Stomach (tissue), 9 donors: ENCODE measurements around the gene ATP2C1. TPM values are rescaled to one million over a fixed set of nuclear protein-coding genes. Genes with fewer than 3 reads are reported as not detected.

Source experiments
- DNase-seq, 2 donors: peaks; one replicate each; pipeline versions ENCODE4 v3.0.0 to v3.0.0-alpha.2; 2013 to 2019
- H3K27ac ChIP-seq, 5 donors: fragments of 200-600 bp in 4 of 5; sonication (generic) in 4 of 5; one replicate each; pipeline ENCODE4 v1.5.1; 2013 to 2019; ENCODE audit warnings: mild to moderate bottlenecking in 1 of 5, moderate library complexity in 1 of 5
- H3K27me3 ChIP-seq, 3 donors: fragments of 200-600 bp; sonication (generic); one replicate each; pipeline ENCODE4 v1.5.1; 2017 to 2019; ENCODE audit warnings: mixed run types in 1 of 3
- H3K36me3 ChIP-seq, 4 donors: fragments of 200-600 bp; sonication (generic); 1 replicate in 3 of 4; 2 replicates in 1 of 4; pipeline ENCODE4 v1.5.1; 2016 to 2019
- H3K4me1 ChIP-seq, 4 donors: fragments of 200-600 bp; sonication (generic); one replicate each; pipeline ENCODE4 v1.5.1; 2016 to 2019
- H3K4me3 ChIP-seq, 4 donors: fragments of 200-600 bp; sonication (generic) in 3 of 4; one replicate each; pipeline ENCODE4 v1.5.1; 2016 to 2019; ENCODE audit warnings: mild to moderate bottlenecking in 1 of 4
- H3K9me3 ChIP-seq, 4 donors: fragments of 200-600 bp; sonication (generic); one replicate each; pipeline ENCODE4 v1.5.1; 2016 to 2019
- CTCF ChIP-seq, 7 experiments: fragments of 450-650 bp in 4 of 7; fragments of 200-600 bp in 3 of 7; sonication (generic) in 3 of 7; IDR thresholded peaks; one replicate each; pipeline ENCODE4 v1.5.1; 2016 to 2019; ENCODE audit warnings: antibody characterized with exemption in 7 of 7, control low read depth in 2 of 7, mild to moderate bottlenecking in 1 of 7
- EP300 ChIP-seq: sonication (generic); formaldehyde crosslinking; IDR thresholded peaks from one replicate; pipeline ENCODE4 v1.6.1; 2017; ENCODE audit warnings: antibody characterized with exemption
- POLR2A ChIP-seq, 4 donors: fragments of 450-650 bp; IDR thresholded peaks; one replicate each; pipeline ENCODE4 v1.6.1; 2016; ENCODE audit warnings: antibody characterized with exemption in 4 of 4, control low read depth in 2 of 4, mild to moderate bottlenecking in 1 of 4, moderate library complexity in 1 of 4
- POLR2AphosphoS5 ChIP-seq, 3 donors: sonication (generic); formaldehyde crosslinking; IDR thresholded peaks; one replicate each; pipeline ENCODE4 v1.6.1; 2016; ENCODE audit warnings: antibody characterized with exemption in 3 of 3
- whole genome bisulfite sequencing, 5 donors: extraction: QIAGEN DNeasy Blood & Tissue Kit in 3 of 5; methylation state at CpG; one replicate each; pipeline versions ENCODE4 v1.1.5 to v1.1.7; 2013 to 2018; 5-methylcytosine and 5-hydroxymethylcytosine counted together
- intact Hi-C: fragments of 100-400 bp; cut with DNase I; formaldehyde crosslinking; loops from one replicate; pipeline ENCODE4 v1.15.1; 2023; ENCODE audit warnings: low total_unique reads
- polyA plus RNA-seq, 3 donors: library from polyadenylated mRNA; stranded (reverse); fragments of 200-250 nt; gene quantifications; one replicate each; pipeline ENCODE4 v1.2.3, GENCODE V29; 2013
- total RNA-seq, 5 donors: library from RNA; depleted of rRNA; stranded (reverse); fragments of >200 nt; gene quantifications; one replicate each; pipeline versions ENCODE4 v1.1.0 to v1.2.3, GENCODE V29; 2014 to 2016
- donor health status: healthy with polysubstance abuse.
- donor health status: Bipolar disorder and iron deficiency.
- donor health status: healthy.

Gene ATP2C1
- total and polyA plus RNA-seq, 8 donors, result 10.5 to 114 (median 33.0) TPM

DNA sequence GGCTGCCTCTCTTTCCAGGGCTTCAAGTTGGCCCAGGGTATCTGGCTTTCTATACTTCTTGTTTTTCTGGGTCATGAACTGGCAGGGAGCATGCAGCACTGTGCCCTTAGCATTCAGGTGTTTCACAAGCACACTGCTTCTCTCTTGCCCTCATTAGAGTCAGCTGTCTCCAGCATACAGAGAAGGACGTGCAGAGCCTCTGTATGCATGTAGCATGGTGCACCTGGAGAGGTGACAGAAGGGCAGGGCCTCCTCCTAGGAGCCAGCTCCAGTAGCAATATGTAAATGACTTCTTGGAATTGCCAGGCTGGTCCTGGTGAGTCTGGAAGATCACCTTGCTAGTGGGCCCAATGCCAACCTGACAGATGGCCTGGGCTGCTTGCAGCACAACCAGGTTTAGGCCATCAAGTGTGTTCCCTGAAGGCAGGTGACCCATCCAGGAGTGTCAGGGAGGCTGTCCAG is 44.8 kb upstream of the ATP2C1 start:
- 17 to 60% (median 31%) methylated on average over 1 of the region's 1 CpG for WGBS, 5 donors
- peak overlapping the region; percentile 63 to 81 (median 71) for H3K27ac ChIP-seq

GRCh38 chr3:130850044-130850797 is 43.7 kb upstream of the ATP2C1 start:
- intact Hi-C loops, result no loop called here
- DNase-seq, result peak in 1 of 2 donors; percentile 60
- WGBS, 5 donors, result 7 to 21% (median 8%) methylated on average over 8 of the region's 8 CpGs
- TF ChIP-seq CTCF (IDR thresholded peaks at IDR 0.05) (no peak), EP300 (no peak), POLR2A (IDR thresholded peaks at IDR 0.05) (no peak), POLR2AphosphoS5 (IDR thresholded peaks at IDR 0.05) (no peak)
- Histone ChIP-seq H3K36me3 (no peaks in the 10 kb centered on the region), H3K4me1 (peaks cover 13 to 46% (median 30%) of the 10 kb centered on the region in 4 donors), H3K4me3 (peak overlapping the region in 2 of 4 donors; percentile 2 to 6), H3K27ac (peak overlapping the region; percentile 34 to 81 (median 71)), H3K9me3 (no peaks in the 10 kb centered on the region), H3K27me3 (no peaks in the 10 kb centered on the region)

More for the DNA sequence above, 44.8 kb upstream of the ATP2C1 start:
- intact Hi-C loops, result no loop called here
- TF ChIP-seq CTCF (IDR thresholded peaks at IDR 0.05), result no peak
- peak in 1 of 3 donors; percentile 65 for TF ChIP-seq POLR2AphosphoS5 (IDR thresholded peaks at IDR 0.05)
- no peak for TF ChIP-seq POLR2A (IDR thresholded peaks at IDR 0.05)
- Histone ChIP-seq H3K9me3 (no peaks in the 10 kb centered on the region), H3K4me3 (no peak overlapping the region), H3K4me1 (peaks cover 13 to 46% (median 30%) of the 10 kb centered on the region in 4 donors), H3K36me3 (no peaks in the 10 kb centered on the region), H3K27me3 (no peaks in the 10 kb centered on the region)
- peak; percentile 71 to 91 for DNase-seq

DNA sequence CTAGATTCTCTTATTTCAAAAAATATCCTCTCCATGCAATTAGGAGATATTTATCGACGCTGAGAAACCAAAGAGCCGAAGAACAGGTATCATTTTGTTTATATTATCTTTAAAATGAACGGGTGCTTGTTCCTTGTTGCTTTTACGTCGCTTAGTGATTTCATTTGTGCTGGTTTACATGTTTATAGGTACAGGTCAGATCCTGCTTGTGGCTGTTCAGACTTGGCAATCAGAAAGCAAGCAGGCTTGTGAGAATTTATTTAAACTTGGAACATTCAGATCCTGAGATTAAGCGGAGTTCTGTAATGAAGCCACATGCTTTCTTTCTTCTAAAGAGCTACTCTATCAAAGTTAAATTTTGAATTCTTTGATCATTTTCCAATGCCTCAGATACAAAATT is 43.0 kb upstream of the ATP2C1 start:
- Histone ChIP-seq H3K36me3 (no peaks in the 10 kb centered on the region), H3K4me1 (peaks cover 13 to 46% (median 30%) of the 10 kb centered on the region in 4 donors), H3K9me3 (no peaks in the 10 kb centered on the region), H3K4me3 (peak overlapping the region in 2 of 4 donors; percentile 2 to 6), H3K27ac (peak overlapping the region in 4 of 5 donors; percentile 63 to 81 (median 75)), H3K27me3 (no peaks in the 10 kb centered on the region)
- intact Hi-C loops, result no loop called here
- DNase-seq, result peak in 1 of 2 donors; percentile 17
- TF ChIP-seq POLR2A (IDR thresholded peaks at IDR 0.05) (no peak), POLR2AphosphoS5 (IDR thresholded peaks at IDR 0.05) (peak in 1 of 3 donors; percentile 12), CTCF (IDR thresholded peaks at IDR 0.05) (no peak), EP300 (no peak)
- WGBS, 5 donors, result 7 to 22% (median 11%) methylated on average over 7 of the region's 7 CpGs

DNA sequence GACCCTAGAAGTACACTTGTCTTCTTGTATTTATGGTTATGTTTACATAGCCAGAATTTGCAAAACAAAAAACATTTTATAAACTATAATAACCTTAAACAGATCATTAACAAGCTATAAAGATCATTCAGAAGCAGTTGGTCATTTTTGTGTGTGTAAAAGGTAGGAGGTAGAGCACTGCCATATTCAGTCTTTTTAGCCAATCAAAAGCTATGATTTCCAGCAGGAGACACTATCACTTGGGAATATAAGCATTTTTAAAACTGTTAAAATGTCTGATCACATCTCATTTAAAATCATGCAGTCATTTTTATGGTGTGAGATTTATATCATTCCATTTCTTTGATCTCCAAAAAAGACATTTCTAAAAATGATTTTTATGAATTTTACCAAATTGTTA is 42.6 kb upstream of the ATP2C1 start:
- DNase-seq, result no peak
- Histone ChIP-seq H3K27me3 (no peaks in the 10 kb centered on the region), H3K27ac (peak overlapping the region in 4 of 5 donors; percentile 63 to 81 (median 75)), H3K36me3 (no peaks in the 10 kb centered on the region), H3K4me1 (peaks cover 13 to 46% (median 30%) of the 10 kb centered on the region in 4 donors), H3K9me3 (no peaks in the 10 kb centered on the region), H3K4me3 (peak overlapping the region in 1 of 4 donors; percentile 2)
- TF ChIP-seq CTCF (IDR thresholded peaks at IDR 0.05) (no peak), EP300 (no peak), POLR2AphosphoS5 (IDR thresholded peaks at IDR 0.05) (no peak)
- intact Hi-C loops, result no loop called here
